Inflammatory macrophage treated with lipopolysaccharide for 4 hours (primary cell): Measurements from ENCODE around the gene CLSTN2.

ENCODE experiments used
- DNase-seq: peaks from one replicate; pipeline ENCODE4 v3.0.0-alpha.2; 2020

CLSTN2 gene

DNA sequence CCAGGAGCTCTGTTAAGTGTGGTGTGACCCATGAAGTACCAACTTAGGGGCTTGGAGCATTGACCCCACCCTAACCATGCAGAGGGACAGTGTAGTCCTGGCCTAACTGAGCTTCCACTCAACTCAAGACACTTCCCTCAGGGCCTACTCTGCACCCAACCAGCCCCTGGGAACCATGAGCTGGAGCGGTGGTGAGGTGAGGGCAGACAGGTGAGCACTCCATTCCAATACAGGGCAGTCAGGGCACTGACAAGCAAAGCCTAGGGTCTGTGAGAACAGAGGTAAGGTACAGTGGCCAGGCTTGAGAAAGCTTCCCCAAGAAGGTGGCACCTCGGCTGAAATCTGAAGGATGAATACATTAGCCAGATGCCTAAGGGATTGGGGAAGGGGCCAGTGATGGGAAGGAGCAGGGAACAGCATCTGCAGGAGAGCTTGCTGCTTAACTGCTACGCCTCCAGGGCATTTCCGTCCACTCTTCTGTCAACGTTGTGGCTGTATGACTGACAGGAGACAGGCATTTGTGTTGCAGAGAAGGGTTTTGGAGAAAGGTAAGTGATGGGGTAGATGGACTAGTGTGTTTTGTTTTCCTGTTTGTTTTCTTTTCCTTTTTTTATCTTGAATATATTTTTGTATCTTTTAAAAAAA is 499.4 kb downstream of the CLSTN2 start:
- DNase-seq, result no peak

DNA sequence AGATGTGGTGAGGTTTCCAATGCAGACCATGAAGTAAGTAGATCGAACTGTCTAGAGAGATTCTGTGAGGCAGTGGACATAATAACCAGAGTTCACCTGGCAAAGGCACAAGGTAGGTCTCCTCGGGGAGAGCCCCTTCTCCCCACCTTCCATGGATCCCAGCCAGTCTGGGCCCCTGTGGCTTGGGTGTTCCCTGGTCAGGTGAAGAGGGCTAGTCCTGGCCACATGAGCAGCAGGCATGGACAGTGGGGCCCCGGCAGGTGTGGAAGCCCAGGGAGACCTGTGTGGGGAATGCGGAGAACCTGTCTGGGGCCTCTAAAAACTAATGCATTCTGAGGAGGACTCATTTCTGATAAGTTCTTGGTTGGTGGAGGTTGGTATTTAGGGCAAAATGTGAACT is 501.4 kb downstream of the CLSTN2 start:
- DNase-seq, result no peak

DNA sequence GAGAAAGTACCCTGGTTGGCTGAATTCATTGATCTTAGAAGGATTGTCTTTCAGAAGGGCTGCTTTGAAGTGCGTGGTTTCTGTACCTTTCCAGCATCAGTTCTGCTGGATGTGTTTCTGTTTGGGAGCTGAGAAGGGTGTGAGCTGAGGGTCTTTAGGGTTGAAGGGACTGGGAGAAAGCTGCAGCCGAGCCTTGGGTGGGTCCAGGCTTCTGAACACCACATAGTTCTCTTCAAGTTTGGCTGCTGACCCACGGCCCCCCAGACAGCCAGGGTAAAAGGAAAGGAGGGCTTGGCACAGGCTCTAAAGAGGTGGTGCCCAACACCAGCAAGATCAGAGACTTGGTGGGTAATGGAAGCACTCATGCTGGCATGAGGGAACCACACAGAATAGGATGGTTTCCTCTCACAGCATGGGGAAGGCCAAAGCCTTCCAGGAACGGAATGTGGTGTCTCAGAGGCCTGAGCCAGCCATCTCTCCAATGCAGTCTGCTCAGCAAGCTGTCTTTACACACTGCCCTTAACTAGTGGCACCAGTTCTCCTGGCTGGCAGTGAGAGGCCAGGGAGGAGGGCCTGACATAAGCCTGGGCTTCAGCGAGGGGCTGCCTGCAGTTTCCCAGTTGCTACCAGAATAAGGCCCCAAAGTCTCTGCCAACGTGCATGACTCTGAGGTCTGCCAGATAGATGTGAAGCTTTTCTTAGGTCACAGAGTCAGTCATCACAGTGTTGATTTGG is 503.9 kb downstream of the CLSTN2 start:
- no peak for DNase-seq

DNA sequence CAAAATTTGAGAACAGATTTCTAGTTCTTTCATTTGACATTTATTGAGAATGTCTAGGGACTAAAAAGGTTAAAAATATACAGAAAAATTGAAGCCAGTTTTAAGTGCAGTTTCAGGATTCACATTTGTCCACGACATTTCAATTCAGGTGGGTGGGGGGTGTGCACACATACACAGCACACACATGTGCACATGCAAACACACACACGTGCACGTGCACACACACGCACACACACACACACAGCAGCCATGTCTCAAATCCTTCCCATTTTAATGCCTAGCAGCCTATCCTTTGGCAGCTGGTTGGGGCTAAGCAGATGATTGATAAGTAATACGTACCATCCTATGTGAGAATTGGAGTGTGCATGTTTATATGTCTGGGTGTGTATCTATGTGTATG is 504.5 kb downstream of the CLSTN2 start:
- no peak for DNase-seq

DNA sequence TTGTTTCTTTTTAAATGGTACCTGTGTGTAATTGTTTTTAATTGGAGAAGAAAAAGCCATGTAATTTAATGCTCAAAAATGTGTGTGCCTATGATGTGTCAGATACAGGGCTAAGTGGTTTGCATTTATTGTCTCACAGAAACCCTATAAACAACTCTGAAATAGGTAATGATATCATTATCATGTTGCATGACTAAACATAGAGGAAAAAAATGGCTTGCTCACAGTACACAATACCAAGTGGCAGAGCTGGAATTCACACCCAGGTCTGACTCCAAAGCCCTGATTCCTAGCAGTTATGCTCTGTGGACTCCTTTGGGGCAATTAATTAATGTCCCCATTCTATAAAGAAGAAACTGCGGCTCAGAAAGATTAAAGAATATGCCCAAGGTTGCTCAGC is 505.5 kb downstream of the CLSTN2 start:
- no peak for DNase-seq

DNA sequence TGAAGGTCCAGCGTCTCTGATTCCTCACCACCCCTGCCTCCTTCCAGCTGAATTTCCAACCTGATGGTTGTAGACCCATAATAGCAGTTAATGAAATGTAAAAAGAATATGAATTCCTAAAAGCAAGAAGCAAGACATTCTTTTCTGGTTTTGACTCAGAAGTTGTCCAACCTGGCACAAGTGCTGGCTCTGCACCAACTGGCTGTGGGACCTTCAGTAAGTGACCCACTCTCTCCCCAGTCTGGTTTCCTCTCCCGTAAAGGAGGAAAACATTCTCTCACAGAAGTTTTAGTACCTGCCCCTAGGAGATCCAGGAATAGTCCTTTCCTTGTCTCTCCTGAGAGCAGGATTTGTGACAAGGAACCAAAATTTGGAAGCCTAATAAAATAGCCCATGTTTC is 506.0 kb downstream of the CLSTN2 start:
- no peak for DNase-seq

DNA sequence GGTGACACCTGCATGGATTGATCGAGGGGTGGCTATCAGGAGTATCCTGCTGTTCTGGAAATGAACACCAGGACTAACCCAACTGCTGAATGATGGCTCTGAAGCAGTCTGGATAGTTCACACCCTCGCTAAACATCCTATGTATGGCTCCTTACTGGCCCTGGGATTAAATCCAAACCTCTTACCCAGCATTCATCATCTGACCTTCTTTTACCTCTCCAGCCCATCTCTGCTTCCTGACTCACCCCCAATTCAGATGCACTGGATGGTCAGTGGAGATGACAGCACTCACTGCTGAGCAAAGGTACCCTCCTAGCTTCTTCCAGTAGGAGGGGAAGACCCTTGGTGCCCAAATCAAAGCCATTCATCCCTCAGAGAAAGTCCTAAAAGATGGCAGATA is 507.6 kb downstream of the CLSTN2 start:
- DNase-seq, result no peak

DNA sequence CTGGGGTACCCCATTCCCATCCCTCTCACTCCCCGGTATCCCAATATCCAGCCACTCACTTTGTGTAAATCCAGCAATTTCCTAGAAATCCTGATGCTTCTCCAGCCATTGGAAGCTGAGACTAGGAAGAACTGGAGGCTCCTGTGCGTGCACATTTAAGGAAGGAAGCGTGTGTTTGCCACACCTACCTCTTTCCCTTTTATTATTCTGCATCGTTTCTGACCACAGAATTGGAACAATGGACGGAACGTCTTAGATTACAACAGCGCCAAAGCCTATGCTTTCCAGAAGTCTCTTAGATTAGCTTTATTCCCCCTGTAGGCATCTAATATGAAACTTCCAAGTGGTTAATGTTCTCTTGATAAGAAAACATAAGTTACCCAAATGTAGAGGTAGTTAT is 508.1 kb downstream of the CLSTN2 start:
- no peak for DNase-seq

DNA sequence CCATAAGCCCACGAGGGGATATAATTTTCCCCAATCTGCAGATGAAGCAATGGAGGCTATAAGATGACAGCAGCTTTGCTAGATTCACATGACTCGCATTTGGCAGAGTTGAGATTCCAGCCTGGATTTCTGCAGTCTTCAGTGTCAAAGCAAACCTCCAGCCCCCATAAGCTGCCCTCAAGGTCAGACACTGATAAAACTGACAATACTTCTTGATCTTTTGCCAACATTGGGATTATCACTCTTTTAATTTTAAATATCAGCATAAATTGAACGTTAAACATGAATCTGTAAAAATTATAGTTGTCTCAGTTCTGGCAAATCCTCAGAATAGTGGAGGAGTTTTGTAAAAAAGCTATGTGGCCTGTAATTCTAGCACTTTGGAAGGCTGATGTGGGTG is 508.8 kb downstream of the CLSTN2 start:
- no peak for DNase-seq

DNA sequence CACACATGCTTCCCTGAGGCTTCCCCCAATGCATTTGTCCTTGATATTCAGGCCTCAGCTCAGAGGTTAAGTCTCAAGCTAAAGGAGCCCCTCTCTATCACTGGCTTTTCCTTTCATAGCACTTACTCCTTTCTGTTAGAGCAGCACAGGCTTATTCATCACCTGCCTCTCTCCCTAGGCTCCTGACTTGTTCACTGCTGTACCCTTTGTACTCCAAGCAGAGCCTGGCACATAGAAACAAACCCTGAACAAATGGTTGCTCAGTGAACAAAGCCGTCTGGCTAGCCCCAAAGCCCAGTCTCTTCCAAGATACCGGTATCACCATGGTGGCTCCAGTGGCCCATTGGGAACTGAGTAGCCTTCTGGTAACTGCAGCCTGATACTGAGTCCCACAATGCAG is 511.7 kb downstream of the CLSTN2 start:
- DNase-seq, result no peak

DNA sequence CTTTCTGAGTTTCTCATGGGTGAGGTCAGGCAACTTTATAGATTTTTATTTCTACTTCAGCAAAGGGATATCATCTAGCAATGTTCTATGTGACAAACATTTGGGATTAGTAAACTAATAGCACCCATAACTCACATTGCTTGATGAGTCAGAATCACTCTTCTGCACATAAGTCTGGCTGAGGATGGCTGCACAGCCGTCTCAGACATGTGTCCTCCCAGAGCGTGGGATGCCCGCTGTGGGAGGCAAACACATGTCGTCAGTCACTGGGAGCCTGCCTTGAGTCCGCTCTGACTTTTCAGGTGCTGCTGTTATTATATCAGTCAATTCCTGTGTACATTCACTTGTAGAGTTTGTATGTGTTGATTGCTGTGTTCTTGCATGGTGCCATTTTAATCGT is 512.2 kb downstream of the CLSTN2 start:
- DNase-seq, result no peak

DNA sequence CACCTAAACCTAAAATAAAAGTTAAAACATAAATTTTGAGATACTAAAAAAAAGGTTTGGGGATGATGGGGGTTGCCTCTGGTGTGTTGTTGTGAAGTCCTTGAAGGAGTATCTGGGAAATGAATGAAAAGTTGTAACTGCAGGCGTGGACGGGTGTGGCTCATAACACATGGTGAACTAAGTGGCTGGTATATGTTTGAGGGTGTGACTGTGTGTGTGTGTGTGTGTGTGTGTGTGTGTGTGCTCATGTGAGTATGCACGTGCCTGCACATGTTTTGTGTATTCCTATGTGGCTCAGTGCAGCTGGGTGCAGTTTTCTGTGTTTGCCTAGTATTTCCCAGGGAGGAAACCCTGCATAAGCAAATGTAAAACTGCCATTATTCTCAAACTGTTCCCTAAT is 513.0 kb downstream of the CLSTN2 start:
- no peak for DNase-seq

DNA sequence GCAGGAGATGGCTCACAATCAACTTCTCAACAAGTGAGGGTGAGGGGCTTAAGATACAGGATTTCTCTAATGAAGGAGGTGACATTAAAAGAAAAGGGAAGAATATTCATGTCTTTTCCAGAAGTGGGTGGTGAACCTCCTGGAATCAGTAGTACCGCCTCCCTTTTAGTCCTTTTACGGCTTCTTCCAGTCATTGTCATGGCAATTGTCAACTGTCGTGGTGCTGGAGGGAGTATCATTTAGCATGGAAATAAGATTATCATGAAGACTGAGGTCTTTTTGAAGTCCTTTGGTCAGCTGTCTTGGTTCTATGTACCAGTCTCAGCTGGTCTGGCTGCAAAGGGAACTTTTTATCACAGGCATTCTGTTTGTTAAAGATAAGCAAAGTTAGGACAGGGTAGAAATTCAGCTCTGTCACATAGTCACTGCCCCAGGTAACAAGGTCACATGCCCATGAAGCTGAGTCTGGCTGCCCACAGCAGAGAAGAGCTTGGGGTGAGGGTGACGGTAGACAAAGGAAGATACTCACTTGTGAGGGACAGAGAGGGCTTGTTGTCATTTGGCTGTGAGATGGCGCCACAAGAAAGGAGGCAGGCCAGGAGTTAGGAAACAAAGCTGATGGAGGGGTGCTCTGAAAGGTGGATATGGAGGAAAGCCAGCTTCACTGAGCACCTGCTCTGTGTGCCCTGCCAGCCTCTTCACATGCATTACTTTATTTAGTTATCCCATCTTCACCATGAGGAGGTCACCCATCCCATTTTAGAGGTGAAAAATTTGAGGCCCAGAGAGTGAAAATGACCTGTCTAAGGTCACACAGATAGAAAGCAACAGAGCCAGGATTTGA is 514.6 kb downstream of the CLSTN2 start:
- no peak for DNase-seq

DNA sequence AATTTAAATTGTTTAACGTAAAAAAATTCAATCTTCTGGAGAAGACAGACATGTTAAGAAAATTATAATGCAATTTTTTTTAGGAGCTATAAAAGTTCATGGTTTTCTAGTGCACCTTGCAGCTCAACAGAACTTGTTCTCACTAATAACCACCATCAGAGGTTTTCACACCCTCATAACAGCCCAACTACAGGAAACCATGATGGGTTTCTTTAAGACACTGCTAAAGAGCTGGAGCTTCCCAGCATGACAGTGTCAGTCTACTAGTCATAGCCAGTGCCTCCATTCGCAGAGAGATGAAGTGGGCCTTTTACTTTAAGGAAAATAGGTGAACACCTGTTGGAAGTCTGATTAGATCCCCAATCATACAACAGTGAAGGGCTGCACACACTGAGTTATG is 518.8 kb downstream of the CLSTN2 start:
- DNase-seq, result no peak

DNA sequence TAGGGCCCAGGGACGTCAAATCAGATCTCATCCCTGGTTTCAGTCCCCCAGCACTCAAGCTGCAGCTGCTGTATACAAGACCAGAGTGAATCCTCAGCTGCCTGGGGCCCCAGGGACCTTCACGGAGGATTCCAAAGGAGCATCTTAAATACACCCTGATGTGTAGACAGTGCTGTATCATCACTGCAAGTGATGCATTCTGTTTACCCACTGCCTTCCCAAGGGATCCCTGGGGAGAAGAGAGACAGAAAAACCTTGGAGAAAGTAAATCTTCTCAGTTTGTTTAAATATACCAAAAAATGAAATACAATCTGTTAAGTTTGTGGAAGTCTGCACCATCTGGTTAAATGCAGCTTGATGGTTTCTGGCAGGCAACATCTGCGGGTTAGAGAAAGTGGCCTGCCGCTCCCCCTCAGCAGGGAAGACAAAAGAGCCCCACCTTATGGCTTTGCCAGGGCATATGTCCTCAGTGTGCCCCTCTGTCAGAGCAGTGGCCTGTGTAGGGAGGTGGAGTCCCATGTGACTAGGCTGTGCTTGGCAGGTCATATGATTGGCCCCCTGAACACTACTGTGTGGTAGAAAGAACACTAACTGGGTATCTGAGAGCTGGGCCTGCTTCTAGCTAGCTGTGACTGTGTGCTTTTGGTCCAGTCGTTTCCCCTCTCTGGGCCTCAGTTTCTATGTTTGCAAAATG is 520.7 kb downstream of the CLSTN2 start:
- DNase-seq, result no peak

DNA sequence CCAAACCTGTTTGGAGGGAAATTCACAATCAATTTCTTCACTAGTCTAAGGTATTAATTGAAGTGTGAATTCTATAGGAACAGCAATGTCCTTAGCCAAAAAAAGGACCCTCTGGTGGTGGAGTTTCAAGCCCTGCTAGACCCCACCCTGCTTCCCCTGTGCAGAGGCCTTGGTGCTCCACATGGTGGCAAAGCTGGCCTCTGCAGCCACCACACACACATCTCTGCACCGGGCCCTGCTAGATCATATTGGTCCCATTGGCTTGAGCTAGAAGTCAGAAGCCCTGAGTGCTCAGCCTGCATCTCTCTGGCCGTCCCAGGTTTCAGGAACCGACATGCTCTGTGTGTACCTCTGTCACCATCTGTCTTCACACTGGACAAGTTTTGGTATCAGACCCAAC is 522.0 kb downstream of the CLSTN2 start:
- no peak for DNase-seq

DNA sequence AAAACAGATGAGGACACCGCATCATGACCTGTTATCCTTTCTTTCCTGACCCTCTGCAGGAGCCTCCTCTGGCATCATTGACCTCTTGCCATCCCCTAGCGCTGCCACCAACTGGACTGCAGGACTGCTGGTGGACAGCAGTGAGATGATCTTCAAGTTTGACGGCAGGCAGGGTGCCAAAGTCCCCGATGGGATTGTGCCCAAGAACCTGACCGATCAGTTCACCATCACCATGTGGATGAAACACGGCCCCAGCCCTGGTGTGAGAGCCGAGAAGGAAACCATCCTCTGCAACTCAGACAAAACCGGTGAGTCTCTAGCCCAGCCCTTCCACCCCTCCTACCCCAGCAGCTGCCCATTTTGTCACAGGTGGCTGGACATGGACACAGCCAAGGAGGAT is 524.5 kb downstream of the CLSTN2 start:
- no peak for DNase-seq

DNA sequence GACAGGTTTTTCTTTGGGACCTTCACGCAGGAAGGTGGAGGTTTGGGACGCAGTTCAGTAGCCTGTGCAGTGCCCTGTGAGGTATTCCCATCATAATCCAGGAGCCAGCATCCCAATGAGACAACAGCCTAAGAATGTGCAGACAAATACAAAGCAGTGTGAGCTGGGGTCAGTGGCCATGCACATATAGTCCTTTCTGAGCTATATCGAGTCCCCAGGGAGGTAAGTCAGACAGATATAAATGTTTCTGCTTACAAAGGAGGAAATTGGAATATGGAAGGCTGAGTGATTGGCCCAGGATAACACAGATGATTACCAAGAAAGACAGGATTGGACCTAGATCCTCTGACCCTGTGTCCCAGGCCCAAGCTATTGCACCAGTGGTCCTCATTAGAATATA is 526.3 kb downstream of the CLSTN2 start:
- DNase-seq, result no peak

DNA sequence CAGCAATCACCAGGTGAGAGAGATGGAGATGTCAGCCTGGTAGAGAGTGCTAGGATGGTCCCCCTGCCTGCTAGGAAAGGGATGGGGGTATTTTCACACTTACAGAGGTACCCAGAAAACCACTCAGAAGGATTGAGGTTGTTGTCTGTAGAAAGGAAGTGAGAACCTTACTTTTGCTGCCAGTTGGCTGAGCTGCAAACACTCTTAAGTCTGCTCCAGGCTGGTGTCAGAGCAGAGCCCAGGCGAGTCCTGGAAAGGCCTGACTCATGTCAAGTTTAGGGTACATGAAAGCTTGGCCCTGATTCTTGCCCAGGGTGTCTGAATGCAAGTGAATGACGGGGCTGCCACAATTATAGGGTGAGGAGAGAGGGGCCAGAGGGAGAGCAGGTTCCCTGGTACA is 528.4 kb downstream of the CLSTN2 start:
- DNase-seq, result no peak

DNA sequence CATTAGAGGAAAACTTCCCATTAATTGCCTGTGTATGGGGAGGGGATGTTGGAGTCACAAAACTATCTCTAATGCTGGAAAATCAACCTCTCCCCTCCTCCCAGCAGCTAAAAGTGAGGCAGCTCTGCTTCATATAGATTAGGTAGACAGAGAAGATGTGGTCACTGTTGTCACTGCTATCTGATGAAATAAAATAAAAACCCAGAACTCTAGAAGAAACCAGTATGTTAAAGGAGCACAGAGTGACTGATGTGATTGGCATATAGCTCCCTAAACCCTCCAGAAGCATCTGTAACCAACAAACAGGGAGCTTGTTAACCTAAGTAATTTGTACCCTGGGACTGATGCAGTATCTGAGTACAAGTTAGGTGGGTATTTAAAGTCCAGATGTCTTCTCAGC is 531.0 kb downstream of the CLSTN2 start:
- no peak for DNase-seq

DNA sequence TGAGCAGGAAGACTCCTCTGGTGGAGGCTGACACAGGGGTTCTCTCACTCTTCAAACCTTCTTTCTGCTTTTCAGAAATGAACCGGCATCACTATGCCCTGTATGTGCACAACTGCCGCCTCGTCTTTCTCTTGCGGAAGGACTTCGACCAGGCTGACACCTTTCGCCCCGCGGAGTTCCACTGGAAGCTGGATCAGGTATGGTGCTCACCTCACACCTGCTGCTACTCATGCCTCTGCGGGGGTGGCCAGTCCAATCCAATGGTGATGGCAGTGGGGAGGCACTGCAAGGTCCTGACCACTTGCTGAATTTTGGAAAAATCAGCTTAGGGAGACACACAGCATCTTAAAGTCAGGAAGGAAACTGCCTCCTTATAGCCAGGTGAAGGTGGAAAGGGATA is 531.5 kb downstream of the CLSTN2 start:
- DNase-seq, result no peak

DNA sequence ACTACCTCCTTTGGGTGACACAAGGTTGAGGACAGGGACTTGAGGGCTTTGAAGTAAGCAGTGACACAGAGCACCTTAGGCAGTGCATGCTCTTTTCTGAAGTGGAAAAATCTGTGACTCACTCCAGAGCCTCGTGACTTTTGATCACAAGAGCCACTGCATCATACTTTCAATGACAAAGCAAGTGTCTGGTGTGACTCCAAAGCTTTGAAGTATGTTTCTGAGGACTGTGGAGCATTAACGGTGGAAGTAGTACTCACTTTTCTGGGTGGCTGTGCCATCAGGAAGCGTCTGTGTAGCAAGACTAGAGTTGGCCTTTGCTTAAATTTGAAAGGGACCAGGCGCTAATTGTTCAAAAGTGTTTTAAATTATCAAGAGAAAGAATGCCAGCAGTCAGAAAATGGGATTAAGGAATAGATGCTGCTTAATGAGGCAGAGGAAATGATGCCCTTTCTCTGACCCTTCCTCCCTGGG is 532.2 kb downstream of the CLSTN2 start:
- peak; percentile 11 for DNase-seq

DNA sequence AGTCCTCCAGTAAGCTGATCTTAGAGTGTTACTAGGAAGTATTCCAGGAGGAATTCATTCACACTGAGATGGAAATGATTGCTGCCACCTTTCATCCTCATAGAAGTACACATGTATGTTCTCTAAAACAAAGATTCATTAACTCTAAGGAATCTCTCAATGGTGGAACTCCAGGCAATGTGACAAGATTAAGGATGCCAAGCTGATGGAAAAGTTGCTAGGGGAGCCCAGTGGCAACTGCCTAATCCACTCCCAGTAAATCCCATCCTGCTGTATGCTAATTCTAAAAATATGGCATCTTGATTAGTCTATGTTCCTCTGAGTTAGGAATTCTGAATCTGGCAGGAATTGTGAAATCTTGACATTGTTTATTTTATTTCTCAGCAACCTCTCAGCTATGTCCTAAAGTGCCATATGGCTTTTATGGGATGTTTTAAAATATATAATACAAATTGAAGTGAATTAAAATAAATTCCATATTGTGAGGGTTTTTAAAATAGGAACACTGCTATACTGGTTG is 532.9 kb downstream of the CLSTN2 start:
- no peak for DNase-seq
